ENCODE results near the gene B4GAT1. TPM values are rescaled to one million over a fixed set of nuclear protein-coding genes. Genes with fewer than 3 reads are reported as not detected.

B4GAT1 gene
- total RNA-seq, 1 donor from 2014 or later = 25.2 TPM

GRCh38 chr11:66341502-66342126, 5.8 kb downstream of the B4GAT1 start:
- H3K27me3 ChIP-seq (ENCODE audit: insufficient read depth, low read length) = no peaks in the 10 kb centered on the region
- DNase-seq (ENCODE audit: low read depth) = no peak
- H3K4me3 Mint-ChIP-seq (ENCODE audit: unreplicated experiment) = peak overlapping the region; percentile 37
- peaks cover 7% of the 10 kb centered on the region for H3K36me3 Mint-ChIP-seq (ENCODE audit: low read depth, unreplicated experiment)
- H3K79me2 ChIP-seq (ENCODE audit: insufficient read depth, low read length) = peaks cover 32% of the 10 kb centered on the region
- FAIRE-seq = no peak
- no peak for TF ChIP-seq EZH2 (IDR thresholded peaks at IDR 0.05; ENCODE audit: insufficient read depth, low read length)
- TF ChIP-seq, protein P1, sequence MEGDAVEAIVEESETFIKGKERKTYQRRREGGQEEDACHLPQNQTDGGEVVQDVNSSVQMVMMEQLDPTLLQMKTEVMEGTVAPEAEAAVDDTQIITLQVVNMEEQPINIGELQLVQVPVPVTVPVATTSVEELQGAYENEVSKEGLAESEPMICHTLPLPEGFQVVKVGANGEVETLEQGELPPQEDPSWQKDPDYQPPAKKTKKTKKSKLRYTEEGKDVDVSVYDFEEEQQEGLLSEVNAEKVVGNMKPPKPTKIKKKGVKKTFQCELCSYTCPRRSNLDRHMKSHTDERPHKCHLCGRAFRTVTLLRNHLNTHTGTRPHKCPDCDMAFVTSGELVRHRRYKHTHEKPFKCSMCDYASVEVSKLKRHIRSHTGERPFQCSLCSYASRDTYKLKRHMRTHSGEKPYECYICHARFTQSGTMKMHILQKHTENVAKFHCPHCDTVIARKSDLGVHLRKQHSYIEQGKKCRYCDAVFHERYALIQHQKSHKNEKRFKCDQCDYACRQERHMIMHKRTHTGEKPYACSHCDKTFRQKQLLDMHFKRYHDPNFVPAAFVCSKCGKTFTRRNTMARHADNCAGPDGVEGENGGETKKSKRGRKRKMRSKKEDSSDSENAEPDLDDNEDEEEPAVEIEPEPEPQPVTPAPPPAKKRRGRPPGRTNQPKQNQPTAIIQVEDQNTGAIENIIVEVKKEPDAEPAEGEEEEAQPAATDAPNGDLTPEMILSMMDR (IDR thresholded peaks at IDR 0.05; ENCODE audit: insufficient read depth, low read depth, low read length) = no peak
- H3K27ac Mint-ChIP-seq (ENCODE audit: unreplicated experiment) = peak overlapping the region; percentile 29
- no peaks in the 10 kb centered on the region for H3K27me3 Mint-ChIP-seq (ENCODE audit: low read depth, unreplicated experiment)
- peaks cover 46% of the 10 kb centered on the region for H3K4me1 ChIP-seq (ENCODE audit: insufficient read depth, low read length)
- H3K4me1 Mint-ChIP-seq (ENCODE audit: low read depth, unreplicated experiment) = peaks cover 42% of the 10 kb centered on the region
- H2AFZ ChIP-seq (ENCODE audit: low read depth, low read length) = no peak overlapping the region
- H3K9me3 ChIP-seq (ENCODE audit: insufficient read depth, low read depth, low read length) = no peaks in the 10 kb centered on the region
- peaks cover 38% of the 10 kb centered on the region for H4K20me1 ChIP-seq (ENCODE audit: insufficient read depth, low read length)
- no peak overlapping the region for H3K4me2 ChIP-seq (ENCODE audit: low read length)
- H3K27ac ChIP-seq (ENCODE audit: low read depth, low read length) = no peak overlapping the region
- no peak overlapping the region for H3K4me3 ChIP-seq (ENCODE audit: insufficient read depth, low read depth, low read length)
- peaks cover 3% of the 10 kb centered on the region for H3K36me3 ChIP-seq (ENCODE audit: insufficient read depth, low read length)
- H3K9ac ChIP-seq (ENCODE audit: low read length) = no peak overlapping the region
- H3K9me3 Mint-ChIP-seq (ENCODE audit: unreplicated experiment) = no peaks in the 10 kb centered on the region

DNA sequence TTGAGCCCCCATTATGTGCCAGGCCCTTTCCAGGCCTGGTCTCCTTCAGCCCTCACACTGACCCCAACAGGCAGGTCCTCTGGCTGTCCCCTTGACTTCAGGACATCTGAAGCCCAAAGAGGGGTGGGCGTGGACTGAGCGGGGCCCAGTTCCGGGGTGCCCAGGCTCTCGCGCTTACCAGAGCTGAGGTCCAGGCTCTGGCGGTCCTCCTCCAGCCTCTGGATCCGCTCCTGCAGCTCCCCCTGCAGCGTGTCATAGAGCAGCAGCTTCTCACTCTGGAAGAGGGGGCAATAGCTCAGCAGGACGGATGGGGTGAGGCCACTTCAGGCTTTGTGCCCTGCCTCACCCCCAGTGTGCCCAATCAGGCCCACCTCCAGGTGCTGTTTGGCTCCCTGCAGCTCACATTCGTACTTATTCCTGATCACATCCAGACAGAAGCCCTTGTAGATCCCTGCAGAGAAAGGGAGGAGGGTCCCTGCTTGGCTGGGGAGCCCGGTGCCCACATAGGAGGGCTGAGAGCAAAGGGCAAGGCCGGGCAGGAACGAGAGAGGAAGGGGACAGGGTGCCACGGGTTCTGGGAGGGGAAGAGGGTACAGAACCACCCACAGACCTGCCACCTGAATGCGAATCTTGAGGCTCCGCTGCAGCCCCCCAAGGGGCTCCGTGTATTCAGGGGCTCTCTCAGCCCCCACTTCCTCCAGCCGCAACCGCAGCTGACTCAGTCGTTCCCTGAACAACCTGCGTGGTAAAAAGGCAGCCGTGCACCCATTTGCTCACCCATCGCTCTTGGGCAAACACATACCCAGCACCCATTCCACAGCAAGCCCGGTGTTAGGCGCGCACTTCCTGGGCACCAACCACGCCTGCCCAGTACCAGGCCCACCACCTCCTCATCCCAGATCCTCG, 6.6 kb downstream of the B4GAT1 start:
- H2AFZ ChIP-seq (ENCODE audit: low read depth, low read length) = no peak overlapping the region
- no peak overlapping the region for H3K27ac ChIP-seq (ENCODE audit: low read depth, low read length)
- Mint-ChIP-seq H3K27ac (ENCODE audit: unreplicated experiment) (no peak overlapping the region), H3K9me3 (ENCODE audit: unreplicated experiment) (no peaks in the 10 kb centered on the region), H3K4me1 (ENCODE audit: low read depth, unreplicated experiment) (peaks cover 41% of the 10 kb centered on the region), H3K4me3 (ENCODE audit: unreplicated experiment) (peak overlapping the region; percentile 37), H3K27me3 (ENCODE audit: low read depth, unreplicated experiment) (no peaks in the 10 kb centered on the region), H3K36me3 (ENCODE audit: low read depth, unreplicated experiment) (peaks cover 7% of the 10 kb centered on the region)
- H3K9me3 ChIP-seq (ENCODE audit: insufficient read depth, low read depth, low read length) = no peaks in the 10 kb centered on the region
- peaks cover 3% of the 10 kb centered on the region for H3K36me3 ChIP-seq (ENCODE audit: insufficient read depth, low read length)
- FAIRE-seq (no peak), DNase-seq (ENCODE audit: low read depth) (no peak)
- peaks cover 28% of the 10 kb centered on the region for H3K79me2 ChIP-seq (ENCODE audit: insufficient read depth, low read length)
- H3K27me3 ChIP-seq (ENCODE audit: insufficient read depth, low read length) = no peaks in the 10 kb centered on the region
- H3K4me3 ChIP-seq (ENCODE audit: insufficient read depth, low read depth, low read length) = no peak overlapping the region
- H3K4me1 ChIP-seq (ENCODE audit: insufficient read depth, low read length) = peaks cover 44% of the 10 kb centered on the region
- H3K4me2 ChIP-seq (ENCODE audit: low read length) = no peak overlapping the region
- no peak overlapping the region for H3K9ac ChIP-seq (ENCODE audit: low read length)
- TF ChIP-seq EZH2 (IDR thresholded peaks at IDR 0.05; ENCODE audit: insufficient read depth, low read length) = no peak
- TF ChIP-seq, protein P1 (IDR thresholded peaks at IDR 0.05; ENCODE audit: insufficient read depth, low read depth, low read length) = no peak
- peaks cover 38% of the 10 kb centered on the region for H4K20me1 ChIP-seq (ENCODE audit: insufficient read depth, low read length)

Data from astrocyte (in vitro differentiated cells and primary cell).